Subcutaneous adipose tissue (tissue), 4 donors: ENCODE results near the gene ATP2A2. TPM values are rescaled to one million over a fixed set of nuclear protein-coding genes. Genes with fewer than 3 reads are reported as not detected.

Experiments
- CTCF ChIP-seq: fragments of 450-650 bp; IDR thresholded peaks from one replicate; pipeline ENCODE4 v1.5.1; 2016; ENCODE audit warnings: low read depth, mild to moderate bottlenecking, control low read depth, antibody characterized with exemption, moderate library complexity
- total RNA-seq, 4 donors: library from RNA; depleted of rRNA; stranded (reverse); fragments of >200 nt; gene quantifications; one replicate each; pipeline ENCODE4 v1.1.0, GENCODE V29; 2016

ATP2A2 gene
- total RNA-seq = 100 to 1,000 TPM in 1 of 4 donors, 10 to 100 TPM in 3; 75.7 to 152 (median 91.4) TPM

- no peak for TF ChIP-seq CTCF
Observed at GRCh38 chr12:110280779-110281548, at the start of gene ATP2A2. Gene ATP2A2 (plus strand): TSS chr12:110281247. CDS start chr12:110281790, 543 bp downstream.

GRCh38 chr12:110233212-110233903 is 47.7 kb upstream of the ATP2A2 start:
- no peak for TF ChIP-seq CTCF

GRCh38 chr12:110234331-110234751 is 46.7 kb upstream of the ATP2A2 start:
- no peak for TF ChIP-seq CTCF

DNA sequence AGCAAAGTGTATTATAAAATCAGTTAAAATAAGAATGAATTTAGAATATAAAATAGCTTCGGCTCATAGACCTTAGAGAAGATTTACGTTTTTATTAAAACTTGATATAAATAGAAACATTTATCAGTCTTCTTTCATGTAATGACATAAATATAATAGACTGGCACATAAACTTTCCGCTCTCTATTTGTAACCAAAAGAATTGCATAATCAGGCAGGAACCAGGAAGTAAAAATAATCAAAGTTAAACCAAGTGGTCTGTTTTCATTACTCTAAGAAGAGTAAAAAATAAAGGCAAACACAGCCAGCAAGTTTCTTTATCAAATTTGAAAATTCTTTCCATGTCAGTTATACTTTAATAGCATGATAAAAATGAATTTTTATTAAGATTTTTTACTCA is 46.3 kb upstream of the ATP2A2 start:
- TF ChIP-seq CTCF = no peak

DNA sequence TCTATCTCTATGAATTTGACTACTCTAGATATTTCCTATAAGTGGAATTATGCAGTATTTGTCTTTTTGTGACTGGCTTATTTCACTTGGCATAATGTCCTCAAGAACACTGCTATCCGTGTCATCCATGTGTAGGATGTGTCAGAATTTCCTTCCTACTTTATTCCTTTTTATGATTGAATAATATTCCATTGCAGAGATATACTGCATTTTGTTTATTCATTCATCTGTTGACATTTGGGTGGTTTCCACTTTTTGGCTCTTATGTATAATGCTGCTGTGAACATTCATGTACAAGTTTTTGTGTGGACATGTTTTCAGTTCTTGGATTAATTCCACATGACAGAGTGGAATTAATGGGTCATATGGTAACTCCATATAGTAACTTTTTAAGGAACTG is 45.7 kb upstream of the ATP2A2 start:
- TF ChIP-seq CTCF = no peak

DNA sequence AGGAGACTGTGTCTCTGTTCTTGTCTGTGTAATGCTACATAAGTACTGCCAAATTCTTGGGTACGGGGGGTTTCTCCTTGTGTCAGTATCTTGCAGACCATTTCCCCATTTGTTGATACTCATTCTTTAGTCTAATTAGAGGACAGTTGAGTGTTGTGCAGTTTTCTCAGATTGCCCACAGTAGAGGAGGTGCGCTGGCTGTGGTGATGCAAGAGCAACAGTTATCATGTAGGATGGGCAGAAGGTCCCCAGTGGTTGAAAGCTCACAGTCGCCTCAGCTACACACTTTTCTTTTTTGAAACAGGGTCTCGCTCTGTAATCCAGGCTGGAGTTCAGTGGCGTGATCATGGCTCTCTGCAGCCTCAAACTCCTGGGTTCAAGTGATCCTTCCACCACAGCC is 37.8 kb upstream of the ATP2A2 start:
- TF ChIP-seq CTCF = no peak

DNA sequence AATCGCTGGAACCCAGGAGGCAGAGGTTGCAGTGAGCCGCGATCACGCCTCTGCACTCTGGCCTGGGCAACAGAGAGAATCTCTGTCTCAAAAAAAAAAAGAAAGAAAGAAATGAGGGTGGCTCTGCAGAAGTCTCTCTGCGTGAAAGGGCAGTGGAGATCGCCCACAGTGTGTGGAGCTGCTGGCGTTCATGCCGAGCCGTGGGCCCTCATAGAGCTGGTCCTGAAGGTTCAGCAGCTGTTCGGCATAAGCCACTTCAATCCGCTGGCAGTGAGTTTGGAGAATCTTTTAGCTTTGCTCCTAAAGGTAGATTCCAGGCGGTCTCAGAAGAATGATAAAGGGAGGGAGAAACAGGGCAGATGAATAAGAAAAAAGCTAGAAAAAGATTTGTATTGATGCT is 36.7 kb upstream of the ATP2A2 start:
- TF ChIP-seq CTCF = no peak
